Esophagus squamous epithelium (tissue), 5 donors: ENCODE data around the gene LYSMD3. TPM values are rescaled to one million over a fixed set of nuclear protein-coding genes. Genes with fewer than 3 reads are reported as not detected.

Experiments
- DNase-seq: peaks from one replicate; lab custom pipeline; 2025; lab: John Stamatoyannopoulos, UW
- H3K27ac ChIP-seq, 4 donors: fragments of 200-600 bp; sonication (generic); one replicate each; pipeline ENCODE4 v1.5.1; 2016 to 2019; ENCODE audit warnings: mild to moderate bottlenecking in 1 of 4
- H3K27me3 ChIP-seq, 4 donors: fragments of 200-600 bp; sonication (generic); 1 replicate in 3 of 4; 2 replicates in 1 of 4; pipeline versions ENCODE4 v1.5.1 to v1.6.0; 2017 to 2021; ENCODE audit warnings: antibody characterized with exemption in 1 of 4
- H3K36me3 ChIP-seq, 3 donors: fragments of 200-600 bp; sonication (generic); one replicate each; pipeline ENCODE4 v1.5.1; 2016 to 2019
- H3K4me1 ChIP-seq, 3 donors: fragments of 200-600 bp; sonication (generic); one replicate each; pipeline ENCODE4 v1.5.1; 2017 to 2019
- H3K4me3 ChIP-seq, 4 donors: fragments of 200-600 bp; sonication (generic); 1 replicate in 3 of 4; 2 replicates in 1 of 4; pipeline ENCODE4 v1.5.1; 2016 to 2019; ENCODE audit warnings: mild to moderate bottlenecking in 2 of 4, moderate library complexity in 1 of 4
- H3K9me3 ChIP-seq, 3 donors: fragments of 200-600 bp; sonication (generic); one replicate each; pipeline ENCODE4 v1.5.1; 2016 to 2019
- POLR2A ChIP-seq, 4 donors: fragments of 450-650 bp; IDR thresholded peaks; one replicate each; pipeline ENCODE4 v1.6.1; 2017; ENCODE audit warnings: antibody characterized with exemption in 4 of 4, mild to moderate bottlenecking in 4 of 4, moderate library complexity in 3 of 4
- WGBS, 2 donors: methylation state at CpG; one replicate each; pipeline ENCODE4 v1.1.5; 2018; 5-methylcytosine and 5-hydroxymethylcytosine counted together
- intact Hi-C: fragments of 100-400 bp; cut with DNase I; formaldehyde crosslinking; loops from one replicate; pipeline ENCODE4 v1.15.0; 2022
- total RNA-seq, 4 donors: library from RNA; depleted of rRNA; stranded (reverse); fragments of >200 nt; gene quantifications; one replicate each; pipeline ENCODE4 v1.1.0, GENCODE V29; 2016
- TF ChIP-seq, protein P1 (sequence below), 6 experiments: fragments of 450-650 bp in 4 of 6; fragments of 200-600 bp in 2 of 6; sonication (generic) in 2 of 6; IDR thresholded peaks; one replicate each; pipeline ENCODE4 v1.5.1; 2016 to 2019; ENCODE audit warnings: antibody characterized with exemption in 6 of 6, mild to moderate bottlenecking in 4 of 6, moderate library complexity in 4 of 6
- donor health status: DM: yes; HTN: yes; CAD: no.

The LYSMD3 gene
- total RNA-seq, 4 donors from 2014 or later = 8.3 to 17.0 (median 14.2) TPM

GRCh38 chr5:90488791-90489190 is 40.6 kb downstream of the LYSMD3 start:
- H3K4me1 ChIP-seq = no peaks in the 10 kb centered on the region
- H3K9me3 ChIP-seq = no peaks in the 10 kb centered on the region
- WGBS, 2 donors = 46 to 67% methylated on average over 2 of the region's 2 CpGs
- no peak overlapping the region for H3K27ac ChIP-seq
- intact Hi-C loops = no loop called here
- no peak overlapping the region for H3K4me3 ChIP-seq
- H3K36me3 ChIP-seq = no peaks in the 10 kb centered on the region
- H3K27me3 ChIP-seq = no peaks in the 10 kb centered on the region
- TF ChIP-seq, protein P1, sequence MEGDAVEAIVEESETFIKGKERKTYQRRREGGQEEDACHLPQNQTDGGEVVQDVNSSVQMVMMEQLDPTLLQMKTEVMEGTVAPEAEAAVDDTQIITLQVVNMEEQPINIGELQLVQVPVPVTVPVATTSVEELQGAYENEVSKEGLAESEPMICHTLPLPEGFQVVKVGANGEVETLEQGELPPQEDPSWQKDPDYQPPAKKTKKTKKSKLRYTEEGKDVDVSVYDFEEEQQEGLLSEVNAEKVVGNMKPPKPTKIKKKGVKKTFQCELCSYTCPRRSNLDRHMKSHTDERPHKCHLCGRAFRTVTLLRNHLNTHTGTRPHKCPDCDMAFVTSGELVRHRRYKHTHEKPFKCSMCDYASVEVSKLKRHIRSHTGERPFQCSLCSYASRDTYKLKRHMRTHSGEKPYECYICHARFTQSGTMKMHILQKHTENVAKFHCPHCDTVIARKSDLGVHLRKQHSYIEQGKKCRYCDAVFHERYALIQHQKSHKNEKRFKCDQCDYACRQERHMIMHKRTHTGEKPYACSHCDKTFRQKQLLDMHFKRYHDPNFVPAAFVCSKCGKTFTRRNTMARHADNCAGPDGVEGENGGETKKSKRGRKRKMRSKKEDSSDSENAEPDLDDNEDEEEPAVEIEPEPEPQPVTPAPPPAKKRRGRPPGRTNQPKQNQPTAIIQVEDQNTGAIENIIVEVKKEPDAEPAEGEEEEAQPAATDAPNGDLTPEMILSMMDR (IDR thresholded peaks at IDR 0.05) = no peak
- TF ChIP-seq POLR2A (IDR thresholded peaks at IDR 0.05) = no peak
- DNase-seq = no peak

GRCh38 chr5:90484540-90484939 is 44.8 kb downstream of the LYSMD3 start:
- H3K4me1 ChIP-seq = no peaks in the 10 kb centered on the region
- TF ChIP-seq, protein P1 (IDR thresholded peaks at IDR 0.05) = no peak
- TF ChIP-seq POLR2A (IDR thresholded peaks at IDR 0.05) = no peak
- intact Hi-C loops = no loop called here
- no peak overlapping the region for H3K4me3 ChIP-seq
- no peaks in the 10 kb centered on the region for H3K36me3 ChIP-seq
- WGBS, 2 donors = 68 to 72% methylated on average over 3 of the region's 3 CpGs
- no peaks in the 10 kb centered on the region for H3K9me3 ChIP-seq
- DNase-seq = no peak
- H3K27ac ChIP-seq = no peak overlapping the region
- H3K27me3 ChIP-seq = no peaks in the 10 kb centered on the region

- intact Hi-C loops = no loop called here
- H3K27ac ChIP-seq = no peak overlapping the region
- H3K4me1 ChIP-seq = no peaks in the 10 kb centered on the region
- no peaks in the 10 kb centered on the region for H3K9me3 ChIP-seq
- no peak overlapping the region for H3K4me3 ChIP-seq
- WGBS, 2 donors = 94 to 95% methylated on average over 8 of the region's 8 CpGs
- H3K36me3 ChIP-seq = no peaks in the 10 kb centered on the region
- TF ChIP-seq, protein P1 (IDR thresholded peaks at IDR 0.05) = no peak
- TF ChIP-seq POLR2A (IDR thresholded peaks at IDR 0.05) = no peak
- no peaks in the 10 kb centered on the region for H3K27me3 ChIP-seq
- DNase-seq = no peak
These were observed 46.2 kb downstream of the LYSMD3 start for GRCh38 chr5:90483206-90483605.

- Histone ChIP-seq H3K4me3 (no peak overlapping the region), H3K9me3 (no peaks in the 10 kb centered on the region), H3K36me3 (no peaks in the 10 kb centered on the region), H3K4me1 (peaks cover 0 to 3% (median 0%) of the 10 kb centered on the region in 3 donors), H3K27ac (no peak overlapping the region), H3K27me3 (no peaks in the 10 kb centered on the region)
- TF ChIP-seq, protein P1 (IDR thresholded peaks at IDR 0.05) = no peak
- TF ChIP-seq POLR2A (IDR thresholded peaks at IDR 0.05) = no peak
- no peak for DNase-seq
- WGBS, 2 donors = 71 to 78% methylated on average over 1 of the region's 1 CpG
- intact Hi-C loops = no loop called here
These were observed 48.7 kb downstream of the LYSMD3 start for GRCh38 chr5:90480699-90481098.

- no peak for DNase-seq
- peaks cover 0 to 12% (median 7%) of the 10 kb centered on the region in 3 donors for H3K4me1 ChIP-seq
- TF ChIP-seq, protein P1 (IDR thresholded peaks at IDR 0.05) = no peak
- no peak for TF ChIP-seq POLR2A (IDR thresholded peaks at IDR 0.05)
- H3K27ac ChIP-seq = no peak overlapping the region
- H3K9me3 ChIP-seq = no peaks in the 10 kb centered on the region
- H3K27me3 ChIP-seq = no peaks in the 10 kb centered on the region
- no peak overlapping the region for H3K4me3 ChIP-seq
- no peaks in the 10 kb centered on the region for H3K36me3 ChIP-seq
- intact Hi-C loops = no loop called here
These were observed 49.6 kb downstream of the LYSMD3 start for GRCh38 chr5:90479611-90480385.
